GM19099 (cell line): Measurements from ENCODE around the gene ICAM5.

Experiments used
- POLR2A ChIP-seq: IDR thresholded peaks from 3 replicates; pipeline ENCODE4 v1.6.1; 2011; ENCODE audit warnings: low read depth; ENCODE audit not compliant: insufficient read length; ENCODE audit errors: extremely low read depth

ICAM5 gene

GRCh38 chr19:10284065-10284959, 5.4 kb upstream of the ICAM5 start:
- TF ChIP-seq POLR2A: peak; percentile 34

GRCh38 chr19:10284960-10285278, 4.8 kb upstream of the ICAM5 start:
- no peak for TF ChIP-seq POLR2A

GRCh38 chr19:10285393-10285792, 4.4 kb upstream of the ICAM5 start:
- TF ChIP-seq POLR2A: no peak

DNA sequence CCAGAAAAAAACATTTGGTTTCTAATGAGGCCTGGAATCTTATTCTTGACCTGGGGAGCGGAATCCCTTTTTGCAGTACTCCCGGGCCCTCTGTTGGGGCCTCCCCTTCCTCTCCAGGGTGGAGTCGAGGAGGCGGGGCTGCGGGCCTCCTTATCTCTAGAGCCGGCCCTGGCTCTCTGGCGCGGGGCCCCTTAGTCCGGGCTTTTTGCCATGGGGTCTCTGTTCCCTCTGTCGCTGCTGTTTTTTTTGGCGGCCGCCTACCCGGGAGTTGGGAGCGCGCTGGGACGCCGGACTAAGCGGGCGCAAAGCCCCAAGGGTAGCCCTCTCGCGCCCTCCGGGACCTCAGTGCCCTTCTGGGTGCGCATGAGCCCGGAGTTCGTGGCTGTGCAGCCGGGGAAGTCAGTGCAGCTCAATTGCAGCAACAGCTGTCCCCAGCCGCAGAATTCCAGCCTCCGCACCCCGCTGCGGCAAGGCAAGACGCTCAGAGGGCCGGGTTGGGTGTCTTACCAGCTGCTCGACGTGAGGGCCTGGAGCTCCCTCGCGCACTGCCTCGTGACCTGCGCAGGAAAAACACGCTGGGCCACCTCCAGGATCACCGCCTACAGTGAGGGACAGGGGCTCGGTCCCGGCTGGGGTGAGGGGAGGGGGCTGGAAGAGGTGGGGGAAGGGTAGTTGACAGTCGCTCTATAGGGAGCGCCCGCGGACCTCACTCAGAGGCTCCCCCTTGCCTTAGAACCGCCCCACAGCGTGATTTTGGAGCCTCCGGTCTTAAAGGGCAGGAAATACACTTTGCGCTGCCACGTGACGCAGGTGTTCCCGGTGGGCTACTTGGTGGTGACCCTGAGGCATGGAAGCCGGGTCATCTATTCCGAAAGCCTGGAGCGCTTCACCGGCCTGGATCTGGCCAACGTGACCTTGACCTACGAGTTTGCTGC, 2.7 kb upstream of the ICAM5 start, which contains the start of gene ICAM4:
ICAM4 (plus strand) TSS at position 153 of the 935 bp plus-strand sequence; CDS start at position 211, 58 bp downstream.
- peak; percentile 17 for TF ChIP-seq POLR2A

GRCh38 chr19:10288662-10289166, 1.0 kb upstream of the ICAM5 start:
- TF ChIP-seq POLR2A: no peak

GRCh38 chr19:10289167-10289835, 451 bp upstream of the ICAM5 start:
- peak; percentile 47 for TF ChIP-seq POLR2A

GRCh38 chr19:10290357-10290875, 664 bp downstream of the ICAM5 start:
- TF ChIP-seq POLR2A: no peak

GRCh38 chr19:10290876-10291553, 1.3 kb downstream of the ICAM5 start:
- TF ChIP-seq POLR2A: no peak

- TF ChIP-seq POLR2A: no peak
Measured at GRCh38 chr19:10291554-10292205, 1.9 kb downstream of the ICAM5 start.

- TF ChIP-seq POLR2A: no peak
Measured at GRCh38 chr19:10292206-10292788, 2.5 kb downstream of the ICAM5 start.

GRCh38 chr19:10292789-10293636, 3.3 kb downstream of the ICAM5 start:
- TF ChIP-seq POLR2A: no peak

DNA sequence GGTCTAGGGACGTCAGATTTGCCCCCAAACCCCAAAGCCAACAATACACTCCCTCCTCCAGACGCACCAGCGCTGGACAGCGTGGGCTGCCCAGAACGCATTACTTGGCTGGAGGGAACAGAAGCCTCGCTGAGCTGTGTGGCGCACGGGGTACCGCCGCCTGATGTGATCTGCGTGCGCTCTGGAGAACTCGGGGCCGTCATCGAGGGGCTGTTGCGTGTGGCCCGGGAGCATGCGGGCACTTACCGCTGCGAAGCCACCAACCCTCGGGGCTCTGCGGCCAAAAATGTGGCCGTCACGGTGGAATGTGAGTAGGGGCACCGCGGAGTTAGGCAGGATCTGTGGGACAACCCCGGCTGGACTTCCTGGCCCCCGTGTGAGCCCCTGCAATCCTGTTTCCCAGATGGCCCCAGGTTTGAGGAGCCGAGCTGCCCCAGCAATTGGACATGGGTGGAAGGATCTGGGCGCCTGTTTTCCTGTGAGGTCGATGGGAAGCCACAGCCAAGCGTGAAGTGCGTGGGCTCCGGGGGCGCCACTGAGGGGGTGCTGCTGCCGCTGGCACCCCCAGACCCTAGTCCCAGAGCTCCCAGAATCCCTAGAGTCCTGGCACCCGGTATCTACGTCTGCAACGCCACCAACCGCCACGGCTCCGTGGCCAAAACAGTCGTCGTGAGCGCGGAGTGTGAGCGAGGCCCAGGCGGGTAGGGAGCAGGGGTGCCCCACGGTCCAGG, 4.0 kb downstream of the ICAM5 start:
- no peak for TF ChIP-seq POLR2A
